WTC11 (cell line): Measurements from ENCODE around the gene EIF4E1B. TPM values are rescaled to one million over a fixed set of nuclear protein-coding genes. Genes with fewer than 3 reads are reported as not detected.

Experiments used
- ATAC-seq: fragments of 200-7000 bp; cut with Tn5 transposase; 2 replicates; pipeline ENCODE4 v1.10.0; 2021; ENCODE audit warnings: mild to moderate bottlenecking, moderate library complexity
- CTCF ChIA-PET: fragments of 300-600 bp; sonication (Branson Sonifier 250); formaldehyde crosslinking; loops from one replicate; lab custom pipeline; 2021; ENCODE audit warnings: antibody characterized with exemption; lab: Charles Lee
- POLR2A ChIA-PET: fragments of 350-600 bp; sonication (Branson Sonifier 250); formaldehyde crosslinking; loops from one replicate; lab custom pipeline; 2021; ENCODE audit warnings: antibody characterized with exemption; lab: Charles Lee
- DNase-seq: peaks from one replicate; pipeline ENCODE4 v3.0.0; 2021; ENCODE audit warnings: low spot score
- H3K27ac Mint-ChIP-seq: 2 replicates; pipeline ENCODE4 v1.8.0; 2021; ENCODE audit warnings: mixed read lengths
- H3K27me3 Mint-ChIP-seq: 2 replicates; pipeline ENCODE4 v1.8.0; 2021; ENCODE audit warnings: low read depth, mild to moderate bottlenecking, moderate library complexity, mixed read lengths
- H3K36me3 Mint-ChIP-seq: 2 replicates; pipeline ENCODE4 v1.8.0; 2021; ENCODE audit warnings: mixed read lengths
- H3K4me1 Mint-ChIP-seq: 2 replicates; pipeline ENCODE4 v1.8.0; 2022; ENCODE audit warnings: mixed read lengths
- H3K4me3 Mint-ChIP-seq: 2 replicates; pipeline ENCODE4 v1.8.0; 2021; ENCODE audit warnings: mild to moderate bottlenecking, moderate library complexity, mixed read lengths
- H3K9me3 Mint-ChIP-seq: 2 replicates; pipeline ENCODE4 v1.8.0; 2021; ENCODE audit warnings: mixed read lengths
- ATF1 ChIP-seq: sonication (generic); formaldehyde crosslinking; IDR thresholded peaks from 2 replicates; pipeline ENCODE4 v1.8.1; 2023; ENCODE audit warnings: mild to moderate bottlenecking, moderate library complexity, missing genetic modification reagents
- ERG ChIP-seq: fragments of 250-450 bp; sonication (Bioruptor Pico); IDR thresholded peaks from 2 replicates; pipeline ENCODE4 v1.8.0; 2021; ENCODE audit warnings: mild to moderate bottlenecking
- GRHL2 ChIP-seq: fragments of 250-450 bp; sonication (Bioruptor Pico); IDR thresholded peaks from 2 replicates; pipeline ENCODE4 v1.8.0; 2022; ENCODE audit warnings: mild to moderate bottlenecking, moderate library complexity; ENCODE audit not compliant: insufficient replicate concordance, severe bottlenecking
- NFE2L1 ChIP-seq: sonication (generic); formaldehyde crosslinking; IDR thresholded peaks from 2 replicates; pipeline ENCODE4 v1.8.1; 2023; ENCODE audit warnings: missing genetic modification reagents
- SMAD4 ChIP-seq: sonication (generic); formaldehyde crosslinking; IDR thresholded peaks from 2 replicates; pipeline ENCODE4 v1.8.0; 2022; ENCODE audit warnings: mild to moderate bottlenecking, missing genetic modification reagents
- SOX15 ChIP-seq: fragments of 250-450 bp; sonication (Bioruptor Pico); IDR thresholded peaks from 2 replicates; pipeline ENCODE4 v1.9.0; 2021; ENCODE audit warnings: mild to moderate bottlenecking
- SP1 ChIP-seq: sonication (generic); formaldehyde crosslinking; conservative IDR thresholded peaks from 2 replicates; pipeline ENCODE4 v1.8.1; 2022; ENCODE audit warnings: missing genetic modification reagents
- ZBTB21 ChIP-seq: sonication (generic); formaldehyde crosslinking; IDR thresholded peaks from 2 replicates; pipeline ENCODE4 v1.8.1; 2023; ENCODE audit warnings: mild to moderate bottlenecking, missing genetic modification reagents, borderline replicate concordance
- ZMAT4 ChIP-seq: fragments of 250-450 bp; sonication (Bioruptor Pico); IDR thresholded peaks from 2 replicates; pipeline ENCODE4 v1.9.0; 2021; ENCODE audit warnings: mild to moderate bottlenecking
- ZNF423 ChIP-seq: fragments of 250-450 bp; sonication (Bioruptor Pico); IDR thresholded peaks from 2 replicates; pipeline ENCODE4 v2.1.2; 2022; ENCODE audit warnings: mild to moderate bottlenecking, moderate library complexity
- microRNA-seq: library from miRNA; unstranded; fragments of <30 nt; microRNA quantifications from one replicate; pipeline ENCODE4 v1.2.0, GENCODE V29; 2022; ENCODE audit warnings: borderline number of aligned reads
- total RNA-seq: library from RNA; stranded (reverse); gene quantifications from 3 replicates; pipeline ENCODE4 v1.2.3, GENCODE V29; 2021
- TF ChIP-seq, protein P1 (sequence below): fragments of 250-450 bp; sonication (Bioruptor Pico); IDR thresholded peaks from 2 replicates; pipeline ENCODE4 v1.9.0; 2021; ENCODE audit warnings: mild to moderate bottlenecking

Gene EIF4E1B
- total RNA-seq, 1 experiment from 2014 or later = 0.74 TPM

DNA sequence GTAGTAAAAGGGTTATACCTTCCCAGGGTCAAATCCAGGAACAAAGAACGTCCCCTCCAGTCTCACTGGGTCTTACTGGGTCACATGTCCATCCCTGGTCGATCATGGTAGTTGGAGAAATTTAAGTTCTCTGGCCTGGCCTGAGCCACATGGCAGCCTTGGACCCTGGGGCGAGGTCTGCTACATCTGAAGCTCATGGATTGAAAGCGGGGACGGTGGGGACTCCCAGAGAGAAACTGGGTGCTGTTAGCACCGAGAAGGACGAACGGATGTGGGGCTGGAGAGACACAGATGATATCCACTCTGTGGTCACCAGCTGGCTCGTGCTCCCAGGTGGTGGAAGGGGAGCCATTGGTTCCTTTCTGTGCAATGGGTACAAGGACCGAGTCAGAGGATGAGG, 63.7 kb downstream of the EIF4E1B start (continued):
- TF ChIP-seq SOX15 (CRISPR knock-in tag) (no peak), ZMAT4 (CRISPR knock-in tag) (no peak), ERG (CRISPR knock-in tag) (no peak), SP1 (CRISPR knock-in tag) (no peak)

DNA sequence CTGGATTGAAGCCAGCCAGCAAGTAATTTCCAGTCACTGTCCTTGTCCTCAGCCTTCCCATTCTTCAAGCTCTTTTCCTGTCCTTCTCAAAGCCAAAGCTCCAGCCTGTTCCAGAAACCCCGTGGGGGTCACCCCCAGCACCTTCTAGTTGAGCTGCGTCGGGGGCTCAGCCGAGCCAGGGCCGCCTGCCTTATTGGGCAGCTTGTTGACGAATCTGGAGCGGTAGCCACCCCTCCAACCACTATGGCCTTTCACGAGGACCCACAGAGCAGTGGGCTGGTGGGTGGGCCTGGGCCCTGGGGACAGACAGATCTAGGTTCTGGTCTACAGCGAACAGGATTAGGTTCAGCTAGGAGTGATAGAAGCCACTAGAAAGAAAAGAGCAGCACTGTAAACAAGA, 64.2 kb downstream of the EIF4E1B start:
- Mint-ChIP-seq H3K9me3 (no peaks in the 10 kb centered on the region), H3K4me3 (no peak overlapping the region), H3K4me1 (peaks cover 77% of the 10 kb centered on the region), H3K27me3 (peaks cover 7% of the 10 kb centered on the region), H3K27ac (no peak overlapping the region), H3K36me3 (no peaks in the 10 kb centered on the region)
- no peak for DNase-seq
- ATAC-seq = no peak
- ChIA-PET POLR2A (no interaction called here), CTCF (interaction anchor here (1.3 to 14.2 kb wide), 3 partner anchors 18 to 36 kb away, joined by 3 to 233 read pairs (median 8); no protein-coding TSS in a partner anchor)
- no peak for TF ChIP-seq ZBTB21 (CRISPR knock-in tag)

GRCh38 chr5:176695073-176695472, 64.6 kb downstream of the EIF4E1B start:
- DNase-seq = no peak
- Mint-ChIP-seq H3K4me1 (peaks cover 77% of the 10 kb centered on the region), H3K4me3 (no peak overlapping the region), H3K27ac (no peak overlapping the region), H3K36me3 (no peaks in the 10 kb centered on the region), H3K9me3 (no peaks in the 10 kb centered on the region), H3K27me3 (peaks cover 7% of the 10 kb centered on the region)
- ChIA-PET POLR2A (no interaction called here), CTCF (interaction anchor here (1.3 to 14.2 kb wide), 3 partner anchors 19 to 36 kb away, joined by 3 to 233 read pairs (median 8); no protein-coding TSS in a partner anchor)
- ATAC-seq = no peak
- TF ChIP-seq ATF1 (CRISPR knock-in tag) (no peak), GRHL2 (CRISPR knock-in tag) (no peak), SMAD4 (CRISPR knock-in tag) (no peak), NFE2L1 (no peak), ZNF423 (CRISPR knock-in tag) (no peak)
- TF ChIP-seq, protein P1, sequence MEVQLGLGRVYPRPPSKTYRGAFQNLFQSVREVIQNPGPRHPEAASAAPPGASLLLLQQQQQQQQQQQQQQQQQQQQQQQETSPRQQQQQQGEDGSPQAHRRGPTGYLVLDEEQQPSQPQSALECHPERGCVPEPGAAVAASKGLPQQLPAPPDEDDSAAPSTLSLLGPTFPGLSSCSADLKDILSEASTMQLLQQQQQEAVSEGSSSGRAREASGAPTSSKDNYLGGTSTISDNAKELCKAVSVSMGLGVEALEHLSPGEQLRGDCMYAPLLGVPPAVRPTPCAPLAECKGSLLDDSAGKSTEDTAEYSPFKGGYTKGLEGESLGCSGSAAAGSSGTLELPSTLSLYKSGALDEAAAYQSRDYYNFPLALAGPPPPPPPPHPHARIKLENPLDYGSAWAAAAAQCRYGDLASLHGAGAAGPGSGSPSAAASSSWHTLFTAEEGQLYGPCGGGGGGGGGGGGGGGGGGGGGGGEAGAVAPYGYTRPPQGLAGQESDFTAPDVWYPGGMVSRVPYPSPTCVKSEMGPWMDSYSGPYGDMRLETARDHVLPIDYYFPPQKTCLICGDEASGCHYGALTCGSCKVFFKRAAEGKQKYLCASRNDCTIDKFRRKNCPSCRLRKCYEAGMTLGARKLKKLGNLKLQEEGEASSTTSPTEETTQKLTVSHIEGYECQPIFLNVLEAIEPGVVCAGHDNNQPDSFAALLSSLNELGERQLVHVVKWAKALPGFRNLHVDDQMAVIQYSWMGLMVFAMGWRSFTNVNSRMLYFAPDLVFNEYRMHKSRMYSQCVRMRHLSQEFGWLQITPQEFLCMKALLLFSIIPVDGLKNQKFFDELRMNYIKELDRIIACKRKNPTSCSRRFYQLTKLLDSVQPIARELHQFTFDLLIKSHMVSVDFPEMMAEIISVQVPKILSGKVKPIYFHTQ = no peak

Small RNA genes within 50 kb of the gene (microRNA-seq; reads per million reads assigned to microRNA genes)
- not detected for gene MIR4281

Other genes starting within 250 kb of the EIF4E1B start
- gene NOP16, start 242.1 kb upstream of the EIF4E1B start, total RNA-seq = 51.7 to 57.7 TPM (median 52.1 TPM) in 3 replicates
- gene HIGD2A, start 241.9 kb upstream of the EIF4E1B start, total RNA-seq = 98.2 to 112 TPM (median 108 TPM) in 3 replicates
- gene CLTB, start 214.1 kb upstream of the EIF4E1B start, total RNA-seq = 28.6 to 33.8 TPM (median 30.3 TPM) in 3 replicates
- gene FAF2, start 182.3 kb upstream of the EIF4E1B start, total RNA-seq = 31.9 to 32.9 TPM (median 32.1 TPM) in 3 replicates
- 204 to 233 TPM (median 216 TPM) in 3 replicates for gene RNF44, start 93.3 kb upstream of the EIF4E1B start, total RNA-seq
- 0.44 to 1.1 TPM (median 0.63 TPM) in 3 replicates for gene CDHR2, start 81.3 kb upstream of the EIF4E1B start, total RNA-seq
- 5.4 to 8.5 TPM (median 5.8 TPM) in 3 replicates for gene GPRIN1, start 20.5 kb upstream of the EIF4E1B start, total RNA-seq
- 6.8 to 13.4 TPM (median 9.6 TPM) in 3 replicates for gene SNCB, start 141 bp upstream of the EIF4E1B start, total RNA-seq
- gene TSPAN17, start 16.8 kb downstream of the EIF4E1B start, total RNA-seq = 45.7 to 47.8 TPM (median 46.1 TPM) in 3 replicates
- 7.9 to 10.2 TPM (median 9.4 TPM) in 3 replicates for gene UNC5A, start 179.9 kb downstream of the EIF4E1B start, total RNA-seq